HepG2 (cell line): Measurements from ENCODE around the gene ATRN.

ENCODE experiments used
- CBX5 ChIP-seq: sonication (generic); formaldehyde crosslinking; IDR thresholded peaks from 2 replicates; pipeline ENCODE4 v1.4.0; 2020; ENCODE audit warnings: missing genetic modification reagents, borderline replicate concordance
- HDAC2 ChIP-seq: sonication (generic); formaldehyde crosslinking; IDR thresholded peaks from 2 replicates; pipeline ENCODE4 v1.4.0; 2020; ENCODE audit warnings: missing genetic modification reagents
- HES4 ChIP-seq: sonication (generic); formaldehyde crosslinking; IDR thresholded peaks from 2 replicates; pipeline ENCODE4 v1.9.0; 2021; ENCODE audit warnings: mild to moderate bottlenecking, missing genetic modification reagents, borderline replicate concordance
- ZFAT ChIP-seq: sonication (generic); formaldehyde crosslinking; conservative IDR thresholded peaks from 2 replicates; pipeline ENCODE4 v1.8.1; 2023; ENCODE audit warnings: missing genetic modification reagents, inconsistent platforms
- ZNF281 ChIP-seq: sonication (generic); formaldehyde crosslinking; IDR thresholded peaks from 2 replicates; pipeline ENCODE4 v1.4.0; 2020; ENCODE audit warnings: missing genetic modification reagents, borderline replicate concordance
- ZNF558 ChIP-seq: sonication (generic); formaldehyde crosslinking; IDR thresholded peaks from 2 replicates; pipeline ENCODE4 v1.9.0; 2022; ENCODE audit warnings: mild to moderate bottlenecking, missing genetic modification reagents, borderline replicate concordance
- TF ChIP-seq, protein P1 (sequence below): sonication (generic); formaldehyde crosslinking; IDR thresholded peaks from 2 replicates; pipeline ENCODE4 v1.5.0; 2020; ENCODE audit warnings: mild to moderate bottlenecking, missing genetic modification reagents, moderate library complexity
- TF ChIP-seq, protein P2 (sequence below): sonication (generic); formaldehyde crosslinking; IDR thresholded peaks from 2 replicates; pipeline ENCODE4 v1.4.0; 2020; ENCODE audit warnings: missing genetic modification reagents

GRCh38 chr20:3560578-3560977, 89.8 kb downstream of the ATRN start:
- no peak for TF ChIP-seq ZNF281
- no peak for TF ChIP-seq HES4 (CRISPR knock-in tag)
- TF ChIP-seq, protein P1, sequence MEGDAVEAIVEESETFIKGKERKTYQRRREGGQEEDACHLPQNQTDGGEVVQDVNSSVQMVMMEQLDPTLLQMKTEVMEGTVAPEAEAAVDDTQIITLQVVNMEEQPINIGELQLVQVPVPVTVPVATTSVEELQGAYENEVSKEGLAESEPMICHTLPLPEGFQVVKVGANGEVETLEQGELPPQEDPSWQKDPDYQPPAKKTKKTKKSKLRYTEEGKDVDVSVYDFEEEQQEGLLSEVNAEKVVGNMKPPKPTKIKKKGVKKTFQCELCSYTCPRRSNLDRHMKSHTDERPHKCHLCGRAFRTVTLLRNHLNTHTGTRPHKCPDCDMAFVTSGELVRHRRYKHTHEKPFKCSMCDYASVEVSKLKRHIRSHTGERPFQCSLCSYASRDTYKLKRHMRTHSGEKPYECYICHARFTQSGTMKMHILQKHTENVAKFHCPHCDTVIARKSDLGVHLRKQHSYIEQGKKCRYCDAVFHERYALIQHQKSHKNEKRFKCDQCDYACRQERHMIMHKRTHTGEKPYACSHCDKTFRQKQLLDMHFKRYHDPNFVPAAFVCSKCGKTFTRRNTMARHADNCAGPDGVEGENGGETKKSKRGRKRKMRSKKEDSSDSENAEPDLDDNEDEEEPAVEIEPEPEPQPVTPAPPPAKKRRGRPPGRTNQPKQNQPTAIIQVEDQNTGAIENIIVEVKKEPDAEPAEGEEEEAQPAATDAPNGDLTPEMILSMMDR (CRISPR knock-in tag) = no peak
- no peak for TF ChIP-seq CBX5
- no peak for TF ChIP-seq ZNF558 (CRISPR knock-in tag)
- no peak for TF ChIP-seq HDAC2 (CRISPR knock-in tag)
- TF ChIP-seq, protein P2, sequence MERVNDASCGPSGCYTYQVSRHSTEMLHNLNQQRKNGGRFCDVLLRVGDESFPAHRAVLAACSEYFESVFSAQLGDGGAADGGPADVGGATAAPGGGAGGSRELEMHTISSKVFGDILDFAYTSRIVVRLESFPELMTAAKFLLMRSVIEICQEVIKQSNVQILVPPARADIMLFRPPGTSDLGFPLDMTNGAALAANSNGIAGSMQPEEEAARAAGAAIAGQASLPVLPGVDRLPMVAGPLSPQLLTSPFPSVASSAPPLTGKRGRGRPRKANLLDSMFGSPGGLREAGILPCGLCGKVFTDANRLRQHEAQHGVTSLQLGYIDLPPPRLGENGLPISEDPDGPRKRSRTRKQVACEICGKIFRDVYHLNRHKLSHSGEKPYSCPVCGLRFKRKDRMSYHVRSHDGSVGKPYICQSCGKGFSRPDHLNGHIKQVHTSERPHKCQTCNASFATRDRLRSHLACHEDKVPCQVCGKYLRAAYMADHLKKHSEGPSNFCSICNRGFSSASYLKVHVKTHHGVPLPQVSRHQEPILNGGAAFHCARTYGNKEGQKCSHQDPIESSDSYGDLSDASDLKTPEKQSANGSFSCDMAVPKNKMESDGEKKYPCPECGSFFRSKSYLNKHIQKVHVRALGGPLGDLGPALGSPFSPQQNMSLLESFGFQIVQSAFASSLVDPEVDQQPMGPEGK (CRISPR knock-in tag) = no peak
- no peak for TF ChIP-seq ZFAT (CRISPR knock-in tag)
